IPS-11a (cell line): Measurements from ENCODE around the gene IFITM1.

Experiments used
- H3K4me3 ChIP-seq: one replicate; pipeline ENCODE4 v1.5.1; 2013; ENCODE audit warnings: low read depth, low read length, control low read depth

IFITM1 gene

DNA sequence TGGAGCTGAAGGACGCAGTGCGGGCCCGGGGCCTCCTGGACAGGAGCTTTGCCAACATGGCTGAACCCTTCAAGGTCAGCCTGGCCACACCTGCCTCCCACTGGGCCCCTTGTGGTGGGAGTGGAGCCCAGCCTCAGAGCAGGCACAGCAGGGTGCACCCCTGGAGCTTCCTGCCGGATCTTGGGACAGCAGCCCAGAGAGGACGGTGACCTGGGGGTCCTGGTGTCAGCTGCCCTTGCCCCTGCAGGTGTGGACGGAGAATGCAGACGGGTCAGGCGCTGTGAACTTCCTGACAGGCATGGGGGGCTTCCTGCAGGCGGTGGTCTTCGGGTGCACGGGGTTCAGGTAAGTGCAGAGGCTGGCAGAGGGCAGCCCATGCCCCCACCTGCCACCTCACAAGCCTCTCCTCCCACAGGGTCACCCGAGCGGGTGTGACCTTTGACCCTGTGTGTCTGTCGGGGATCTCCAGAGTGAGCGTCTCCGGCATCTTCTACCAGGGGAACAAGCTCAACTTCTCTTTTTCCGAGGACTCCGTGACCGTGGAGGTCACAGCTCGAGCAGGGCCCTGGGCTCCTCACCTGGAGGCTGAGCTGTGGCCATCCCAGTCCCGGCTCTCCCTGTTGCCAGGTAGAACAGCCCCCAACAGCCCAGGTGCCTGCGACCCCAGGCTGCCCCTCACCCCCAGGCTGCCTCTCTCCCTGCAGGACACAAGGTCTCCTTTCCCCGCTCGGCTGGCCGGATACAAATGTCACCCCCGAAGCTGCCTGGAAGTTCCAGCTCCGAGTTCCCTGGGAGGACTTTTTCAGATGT, 19.8 kb upstream of the IFITM1 start:
- no peak overlapping the region for H3K4me3 ChIP-seq

DNA sequence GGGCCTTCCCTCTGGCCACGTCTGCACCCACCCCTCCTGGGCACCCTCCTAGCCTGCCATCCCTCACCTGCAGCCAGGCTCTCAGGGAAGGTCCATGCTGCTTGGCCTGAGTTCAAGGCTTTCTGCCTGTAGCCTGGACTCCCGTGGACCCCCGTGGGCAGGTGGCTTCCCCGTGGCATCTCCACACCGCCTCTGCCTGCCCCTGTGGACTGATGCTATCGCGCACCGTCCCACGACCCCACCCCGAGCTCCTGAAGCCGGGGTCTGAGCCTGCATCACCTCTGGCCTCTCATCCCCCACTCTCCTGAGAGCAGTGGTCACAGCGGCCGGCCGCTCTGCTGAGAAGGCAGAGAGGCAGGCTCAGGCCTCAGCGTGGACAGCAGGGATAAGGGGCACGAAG, 19.1 kb upstream of the IFITM1 start:
- H3K4me3 ChIP-seq = no peak overlapping the region

DNA sequence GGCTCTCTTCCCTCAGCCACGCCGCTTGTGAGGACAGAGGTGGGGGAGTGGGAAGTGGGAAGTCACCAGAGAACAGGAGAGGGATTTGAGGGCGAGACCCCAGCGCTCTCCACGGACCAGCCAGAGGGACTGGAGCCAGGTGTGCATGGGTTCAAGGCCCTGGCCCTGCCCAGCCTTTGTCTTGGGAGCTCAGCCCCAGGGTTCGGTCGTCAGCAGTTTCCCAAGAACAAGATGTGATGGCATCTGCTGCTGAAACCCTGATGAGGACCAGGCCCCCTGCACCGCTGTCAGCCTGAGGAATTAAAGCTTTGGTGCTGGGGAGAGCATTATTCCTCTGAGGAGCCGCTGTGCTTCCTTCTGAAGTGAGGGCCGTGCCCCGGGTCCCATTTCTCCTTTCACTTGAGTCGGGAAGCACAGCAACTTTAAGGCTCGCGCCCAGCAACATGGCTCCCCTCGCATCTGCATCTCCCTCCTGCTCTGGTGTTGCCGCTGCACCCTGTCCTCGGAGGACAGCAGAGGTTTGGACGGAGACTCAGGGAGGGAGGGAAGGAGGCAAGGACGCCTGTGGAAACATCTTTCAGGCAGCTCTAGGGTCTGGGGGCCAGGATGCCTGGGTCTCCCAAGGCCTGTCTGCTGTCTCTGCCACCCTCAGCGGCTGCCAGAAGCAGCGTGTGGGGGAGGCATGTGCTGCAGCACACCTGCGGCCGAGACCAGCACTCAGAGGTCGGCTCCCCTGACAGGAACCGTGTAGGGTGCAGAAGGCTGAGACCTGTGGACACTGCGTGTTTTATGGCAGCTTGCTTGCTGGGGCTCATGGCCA, 18.3 kb upstream of the IFITM1 start:
- H3K4me3 ChIP-seq = no peak overlapping the region

DNA sequence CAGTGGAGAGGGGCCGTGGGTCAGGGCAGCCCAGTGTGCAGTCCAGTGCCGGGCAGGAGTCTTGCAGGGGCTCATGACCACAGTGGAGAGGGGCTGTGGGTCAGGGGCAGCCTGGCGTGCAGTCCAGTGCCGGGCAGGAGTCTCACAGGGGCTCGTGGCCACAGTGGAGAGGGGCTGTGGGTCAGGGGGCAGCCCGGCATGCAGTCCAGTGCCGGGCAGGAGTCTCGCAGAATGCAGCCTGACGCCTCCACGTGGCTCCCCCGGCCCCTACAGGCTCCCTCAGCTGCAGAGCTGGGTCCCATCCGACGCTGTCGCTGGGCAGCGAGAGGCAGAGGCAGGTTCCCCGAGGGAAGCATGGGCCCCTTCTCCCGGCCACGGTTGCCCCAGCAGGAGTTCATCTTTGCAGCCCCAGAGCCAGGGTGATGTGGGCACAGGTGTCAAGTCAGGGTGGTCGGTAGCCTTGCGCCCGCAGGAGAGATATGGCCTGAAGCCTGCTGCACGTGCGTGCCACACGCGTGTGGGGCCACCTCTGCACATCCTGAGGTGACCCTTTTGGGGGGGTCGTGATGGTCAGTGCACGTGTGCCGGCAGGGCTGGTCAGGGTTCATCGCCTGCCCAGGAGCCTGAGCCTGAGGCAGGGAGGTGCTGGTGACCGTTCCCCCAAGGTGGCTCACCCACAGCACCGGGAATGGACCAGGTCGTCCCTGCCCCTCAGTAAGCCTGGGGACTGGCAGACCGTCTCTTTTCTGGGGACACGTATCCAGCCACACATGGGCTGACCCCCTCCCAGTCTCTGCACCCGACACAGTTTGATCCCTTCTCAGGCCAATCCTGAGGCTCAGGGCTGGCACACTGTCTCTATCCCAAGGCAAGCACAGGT, 17.4 kb upstream of the IFITM1 start:
- H3K4me3 ChIP-seq = no peak overlapping the region

DNA sequence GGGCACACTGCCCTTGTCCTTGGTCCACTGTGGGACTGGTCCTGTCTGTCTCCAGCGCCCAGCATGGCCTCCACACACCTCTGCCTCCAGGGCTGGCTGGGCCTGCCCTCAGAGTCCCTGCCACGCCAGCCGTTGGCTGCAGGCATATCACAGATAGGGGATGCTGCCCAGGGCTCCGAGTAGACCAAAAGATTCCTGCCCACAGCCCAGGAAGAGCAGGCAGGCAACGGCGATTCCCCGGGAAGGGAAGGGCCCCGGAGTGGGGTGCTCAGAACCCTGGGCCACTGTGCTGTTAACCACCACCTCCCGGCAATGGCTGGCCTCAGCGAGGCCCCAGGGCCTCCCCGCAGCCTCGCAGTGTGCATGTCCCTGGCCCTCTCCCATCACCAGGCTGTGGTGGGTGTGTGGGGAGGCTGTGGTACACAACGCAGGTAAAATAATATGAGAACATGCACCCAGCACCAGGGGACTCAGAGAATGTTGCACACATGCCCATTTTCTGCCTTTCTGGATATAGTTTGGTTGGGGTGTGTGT, 16.7 kb upstream of the IFITM1 start:
- H3K4me3 ChIP-seq = no peak overlapping the region

DNA sequence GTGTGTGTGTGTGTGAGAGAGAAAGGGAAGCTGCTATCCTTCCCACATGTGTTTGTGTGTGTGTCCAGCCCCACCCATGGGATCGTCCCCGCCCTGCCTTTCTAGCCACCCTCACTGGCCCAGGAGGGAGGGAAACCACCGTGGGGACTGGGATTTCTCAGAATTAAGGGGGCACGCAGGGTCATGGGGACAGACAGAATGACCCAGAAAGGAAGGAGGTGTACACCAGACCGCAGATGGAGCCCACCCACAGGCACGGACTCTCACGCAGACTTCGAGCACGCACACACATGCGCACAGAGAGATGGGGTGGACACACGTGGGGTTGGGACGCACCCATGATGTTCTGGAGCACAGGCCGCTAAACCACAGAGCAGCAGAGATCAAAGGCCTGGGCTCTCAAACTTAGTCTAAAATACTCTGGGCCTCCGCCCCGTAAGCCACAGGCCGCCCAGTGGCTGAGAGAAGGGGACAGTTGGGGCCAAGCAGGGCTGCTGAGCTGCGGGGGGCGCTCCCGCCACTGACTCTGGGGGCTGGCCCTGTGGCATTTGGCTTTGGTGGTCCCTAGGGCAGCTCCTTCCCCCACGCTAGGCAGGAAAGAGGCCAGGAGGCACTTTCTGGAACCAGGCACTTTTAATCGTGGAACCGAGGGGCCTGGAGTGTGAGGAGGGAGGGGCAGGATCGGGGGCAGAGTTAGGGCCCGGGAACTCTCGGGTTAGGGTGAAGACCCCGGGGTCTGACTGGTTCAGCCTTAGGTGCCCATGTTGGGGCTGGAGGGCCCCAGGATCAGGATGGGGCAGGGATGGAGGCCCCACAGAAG, 16.0 kb upstream of the IFITM1 start:
- H3K4me3 ChIP-seq = no peak overlapping the region

DNA sequence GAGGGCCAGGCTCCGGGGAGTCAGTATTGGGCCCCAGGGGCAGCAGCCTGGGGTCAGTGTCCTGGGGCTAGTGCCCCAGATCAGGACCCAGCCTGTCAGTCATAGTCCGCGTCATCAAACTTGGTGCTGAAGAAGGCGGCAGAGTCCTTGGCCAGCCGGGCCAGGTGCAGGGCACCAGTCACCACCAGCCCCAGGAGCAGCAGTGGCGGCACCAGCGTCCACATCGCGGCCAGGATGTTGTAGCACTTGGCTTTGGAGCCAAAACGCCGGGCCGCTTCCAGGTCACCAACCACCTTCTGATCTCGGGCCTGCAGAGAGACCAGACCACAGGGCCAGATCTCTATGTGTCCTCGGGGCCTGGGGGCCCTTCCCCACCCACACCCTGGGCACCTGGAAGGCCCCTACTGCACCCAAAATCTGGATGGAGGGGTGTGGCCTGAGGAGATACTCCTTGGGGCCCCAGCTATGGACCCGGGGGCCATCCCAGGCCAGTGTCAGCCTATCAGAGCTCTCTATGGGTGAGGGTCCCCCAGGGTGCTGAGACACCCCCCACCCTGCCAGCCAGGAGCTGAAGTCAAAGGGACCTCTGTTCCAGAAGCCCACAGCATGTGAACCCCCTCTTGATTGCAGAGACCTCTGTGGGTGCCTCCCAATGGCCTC, 15.3 kb upstream of the IFITM1 start:
- H3K4me3 ChIP-seq = no peak overlapping the region

DNA sequence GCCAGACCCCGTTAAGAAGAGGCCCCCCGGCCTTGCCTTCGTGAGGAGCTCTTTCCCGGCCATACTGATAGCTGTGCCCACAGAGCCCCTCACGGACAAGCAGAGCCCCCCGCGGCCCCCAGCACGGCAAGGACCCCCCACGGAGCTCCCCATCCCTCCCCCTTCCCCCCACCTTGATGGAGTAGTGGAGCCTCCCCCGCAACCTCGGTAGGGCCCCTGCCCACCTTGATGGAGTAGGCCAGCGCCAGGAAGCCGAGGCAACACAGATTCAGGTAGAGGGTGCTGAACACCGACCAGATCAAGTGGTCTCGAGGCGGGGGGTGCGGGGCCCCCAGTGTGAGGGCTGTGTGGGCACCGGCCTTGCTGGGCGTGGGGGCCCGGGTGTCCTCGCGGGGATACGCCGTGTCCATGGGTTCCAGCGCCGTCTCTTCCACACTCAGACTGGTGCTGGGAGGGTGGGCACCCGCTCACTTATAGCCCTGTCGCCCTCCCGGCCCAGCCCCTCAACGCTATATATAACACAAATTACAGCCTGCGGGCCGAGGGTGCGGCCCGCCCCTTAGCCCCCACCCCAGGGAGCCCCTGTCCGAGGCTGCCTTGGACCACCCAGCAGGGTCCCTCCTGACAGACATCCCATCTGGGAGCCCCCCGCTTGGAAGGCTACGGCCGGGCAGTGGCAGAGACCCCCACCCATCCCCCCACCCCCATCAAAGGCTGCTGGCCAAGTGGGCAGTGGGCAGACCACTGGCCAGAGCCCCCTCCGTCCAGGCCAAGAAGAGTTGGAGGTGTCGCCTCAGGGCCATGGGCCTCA, 14.6 kb upstream of the IFITM1 start, which contains the start of gene IFITM5:
Gene IFITM5, minus strand, starts transcription at position 446 of the 811 bp plus-strand sequence. Its CDS starts 36 bp downstream, at position 410.
- no peak within 1 kb of the TSS for H3K4me3 ChIP-seq

DNA sequence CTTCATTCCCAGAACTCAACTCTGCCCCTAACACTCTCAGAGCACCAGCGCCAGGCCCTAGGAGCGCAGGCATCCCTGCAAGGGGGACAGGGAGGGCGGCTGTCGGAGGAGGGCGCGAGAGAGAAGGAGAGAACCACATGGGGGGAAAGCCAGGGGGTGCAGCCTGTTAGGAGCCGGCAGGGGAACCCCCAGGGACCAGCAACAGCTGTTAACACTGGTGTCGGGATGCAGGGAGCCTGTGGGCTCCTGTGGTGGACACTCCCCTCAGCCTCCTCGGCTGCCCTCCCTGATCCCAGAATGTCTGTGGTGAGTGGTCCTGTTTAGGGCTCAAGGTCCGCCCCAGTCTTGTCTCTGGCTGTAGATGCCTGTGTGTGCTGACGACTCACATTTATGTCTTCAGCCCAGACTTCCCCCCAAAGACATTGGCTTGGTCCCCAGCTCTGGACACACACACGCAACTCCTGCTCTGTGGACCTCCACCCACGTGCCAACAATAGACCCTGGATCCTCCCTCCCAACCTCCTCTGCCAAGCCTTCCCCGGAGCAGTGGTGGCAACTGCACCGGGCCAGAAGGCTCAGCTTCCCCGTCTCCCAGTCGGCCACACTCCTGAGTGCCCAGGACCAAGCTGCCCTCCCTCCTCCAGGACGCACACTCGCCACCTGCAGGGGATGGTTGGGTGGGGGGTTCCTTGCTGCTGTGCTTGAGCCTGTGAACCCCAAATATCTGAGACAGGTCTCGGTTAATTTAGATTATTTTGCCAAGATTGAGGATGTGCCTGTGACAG, 13.7 kb upstream of the IFITM1 start:
- H3K4me3 ChIP-seq = no peak overlapping the region

DNA sequence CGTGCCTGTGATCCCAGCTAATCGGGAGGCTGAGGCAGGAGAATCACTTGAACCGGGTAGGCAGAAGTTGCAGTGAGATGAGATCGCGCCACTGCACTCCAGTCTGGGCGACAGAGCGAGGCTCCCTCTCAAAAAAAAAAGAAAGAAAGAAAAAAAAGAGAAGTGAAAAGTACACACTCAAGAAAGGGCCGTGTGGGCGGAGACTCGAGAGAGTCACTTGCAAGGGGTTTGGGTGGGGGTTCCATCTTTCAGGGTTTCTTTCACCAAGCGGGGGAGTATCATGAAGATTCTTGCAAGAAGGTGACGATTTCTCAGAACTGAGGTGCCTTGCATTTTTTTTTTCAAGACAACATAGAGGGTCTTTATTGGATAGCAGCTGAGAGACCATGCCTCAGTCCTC, 10.5 kb upstream of the IFITM1 start:
- H3K4me3 ChIP-seq = no peak overlapping the region

DNA sequence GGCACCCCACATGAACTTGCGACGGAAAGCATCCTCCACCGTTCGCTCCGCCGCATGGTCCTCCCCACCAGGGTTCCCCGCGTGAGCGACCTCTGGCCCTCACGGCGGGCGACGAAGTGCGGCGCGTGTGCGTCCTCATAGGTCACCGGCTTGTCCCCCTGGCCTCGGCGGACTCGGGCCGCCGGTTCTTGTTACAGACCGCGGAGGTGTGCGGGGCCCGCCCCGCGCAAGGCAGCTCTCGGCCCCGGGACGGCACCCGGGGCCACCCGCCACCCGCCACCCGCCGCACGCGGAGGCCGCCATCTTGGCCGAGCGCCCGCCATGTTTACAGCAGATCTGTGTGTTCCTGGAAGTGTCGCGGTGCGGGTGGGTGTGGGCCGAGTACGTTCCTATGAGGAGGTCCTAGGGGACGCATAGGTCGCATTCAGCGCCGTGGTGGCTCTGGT, 9.8 kb upstream of the IFITM1 start:
- no peak overlapping the region for H3K4me3 ChIP-seq

DNA sequence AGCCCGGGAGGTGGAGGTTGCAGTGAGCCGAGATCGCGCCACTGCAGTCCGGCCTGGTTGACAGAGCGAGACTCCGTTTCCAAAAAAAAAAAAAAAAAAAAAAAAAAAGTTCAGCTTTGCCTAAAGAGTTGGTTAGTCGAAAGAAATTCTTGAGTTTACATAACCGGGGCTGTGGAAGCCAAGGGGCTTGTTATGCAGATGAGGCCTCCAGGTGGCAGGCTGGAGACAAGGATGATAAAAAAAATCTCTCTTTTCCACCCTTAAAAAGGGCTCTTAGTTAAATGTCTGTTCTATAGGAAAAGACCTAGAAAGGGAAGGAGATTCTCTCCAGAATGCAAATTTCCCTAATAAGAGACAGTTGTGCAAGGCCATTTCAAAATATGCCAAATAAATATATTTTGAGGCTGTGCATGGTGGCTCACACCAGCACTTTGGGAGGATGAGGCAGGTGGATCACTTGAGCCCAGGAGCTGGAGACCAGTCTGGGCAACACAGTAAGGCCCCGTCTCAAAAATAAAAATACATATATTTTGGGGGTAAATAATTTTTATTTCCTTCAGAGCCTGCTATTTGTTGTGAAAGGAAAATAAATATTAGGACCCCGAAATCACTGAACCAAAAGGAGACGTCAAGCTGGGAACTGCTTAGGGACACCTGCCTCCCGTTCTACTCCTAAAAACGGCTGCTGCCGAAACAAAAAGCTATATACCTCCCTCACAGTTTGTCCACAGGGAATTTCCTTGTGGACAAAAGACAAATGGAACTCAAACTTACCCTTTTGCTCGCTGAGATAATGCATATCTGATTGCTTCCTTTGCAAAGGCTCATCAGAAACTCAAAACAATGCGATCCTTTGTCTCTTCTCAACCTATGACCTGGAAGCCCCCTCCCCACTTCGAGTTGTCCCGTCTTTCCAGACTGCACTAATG, 8.7 kb upstream of the IFITM1 start:
- no peak overlapping the region for H3K4me3 ChIP-seq

DNA sequence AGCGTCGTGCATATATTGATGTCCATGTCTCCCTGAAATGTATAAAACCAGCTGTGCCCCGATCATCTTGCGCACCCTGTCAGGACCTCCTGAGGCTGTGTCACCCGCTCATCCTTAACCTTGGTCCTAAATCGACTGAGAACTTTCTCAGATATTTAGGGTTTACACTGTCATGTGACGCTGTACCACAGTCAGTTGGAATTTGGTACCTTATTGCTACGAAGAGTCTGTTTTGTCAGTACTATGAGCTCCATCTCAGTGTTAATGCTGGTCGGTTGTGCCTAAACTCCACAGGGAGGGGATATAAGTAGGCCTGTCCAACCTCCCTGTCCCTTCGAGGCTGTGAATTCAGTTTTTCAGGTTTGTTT, 8.0 kb upstream of the IFITM1 start:
- H3K4me3 ChIP-seq = no peak overlapping the region

DNA sequence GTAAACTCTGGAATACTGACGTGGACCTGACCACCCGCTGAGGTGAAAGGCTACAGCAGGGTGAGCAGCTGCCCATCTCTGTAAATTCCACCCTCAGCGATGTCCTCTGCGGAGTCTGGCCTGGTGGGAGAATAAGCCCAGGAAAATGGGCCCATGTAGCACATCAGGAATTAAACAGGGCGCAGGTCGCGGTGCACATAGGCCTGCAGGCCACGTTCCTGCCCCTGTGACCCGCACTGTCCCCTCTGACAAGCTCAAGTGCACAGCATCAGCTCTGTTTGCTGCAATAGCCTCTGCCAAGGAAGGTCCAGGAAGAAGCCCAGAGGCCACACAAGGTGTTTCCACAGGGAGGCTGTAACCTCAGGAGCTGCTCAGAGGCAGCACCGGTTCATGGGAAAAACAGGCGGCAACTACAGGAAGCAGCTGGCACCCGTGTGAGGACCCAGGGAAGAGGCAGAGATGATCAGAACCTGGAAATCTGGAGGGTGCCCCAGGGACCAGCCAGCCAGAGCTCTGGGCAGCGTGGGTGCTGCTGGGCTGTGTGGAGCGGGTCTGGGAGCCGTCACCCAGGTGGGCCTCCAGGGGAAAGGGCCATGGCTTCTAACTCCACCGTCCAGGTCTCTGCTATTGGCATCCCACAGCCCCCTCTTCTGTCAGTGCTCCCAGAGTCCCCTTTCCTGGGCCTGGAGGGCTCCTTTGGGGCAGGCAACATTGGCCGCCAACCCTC, 7.0 kb upstream of the IFITM1 start:
- H3K4me3 ChIP-seq = no peak overlapping the region

DNA sequence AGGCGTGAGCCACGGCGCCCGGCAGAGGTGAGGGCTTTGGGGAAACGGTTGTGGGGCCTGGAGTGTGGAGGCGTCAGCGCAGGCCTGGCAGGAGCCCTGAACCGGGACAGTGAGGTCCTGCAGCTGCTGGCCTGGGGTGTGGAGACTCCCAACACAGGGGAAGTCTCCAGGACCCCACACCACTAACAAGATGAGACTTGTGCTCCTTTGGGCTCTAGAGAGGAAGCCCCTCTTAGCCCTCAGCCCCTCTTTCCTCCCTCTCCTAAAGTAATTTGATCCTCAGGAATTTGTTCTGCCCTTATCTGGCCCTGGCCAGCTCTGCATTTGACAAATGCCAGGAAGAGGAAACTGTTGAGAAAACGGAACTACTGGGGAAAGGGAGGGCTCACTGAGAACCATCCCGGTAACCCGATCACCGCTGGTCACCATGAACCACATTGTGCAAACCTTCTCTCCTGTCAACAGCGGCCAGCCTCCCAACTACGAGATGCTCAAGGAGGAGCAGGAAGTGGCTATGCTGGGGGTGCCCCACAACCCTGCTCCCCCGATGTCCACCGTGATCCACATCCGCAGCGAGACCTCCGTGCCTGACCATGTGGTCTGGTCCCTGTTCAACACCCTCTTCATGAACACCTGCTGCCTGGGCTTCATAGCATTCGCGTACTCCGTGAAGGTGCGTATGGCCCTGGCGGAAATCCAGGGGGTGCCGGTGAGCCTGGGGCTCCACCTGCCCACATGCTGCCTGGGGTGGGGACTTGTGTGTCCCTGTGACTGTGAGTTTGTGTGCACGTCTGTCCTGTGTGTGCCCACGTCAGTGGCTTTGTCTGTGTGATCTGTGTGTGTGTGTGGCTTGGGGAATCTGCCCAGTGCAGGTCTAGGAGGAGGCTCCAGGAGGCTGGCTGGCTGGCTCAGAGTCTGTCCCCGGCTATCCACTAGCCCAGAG, 5.8 kb upstream of the IFITM1 start, which contains the start of gene IFITM2:
Gene IFITM2, plus strand, starts transcription at position 51 of the 943 bp plus-strand sequence. Its CDS starts 377 bp downstream, at position 428.
- H3K4me3 ChIP-seq = peak within 1 kb of the TSS; percentile 28
